ENCODE results near the gene RETN.
"Not testable (repeated sequence)": the region's sequence is repeated elsewhere in the genome, so short reads cannot be mapped to it uniquely, and the experiment has no call there.

Gene RETN

DNA sequence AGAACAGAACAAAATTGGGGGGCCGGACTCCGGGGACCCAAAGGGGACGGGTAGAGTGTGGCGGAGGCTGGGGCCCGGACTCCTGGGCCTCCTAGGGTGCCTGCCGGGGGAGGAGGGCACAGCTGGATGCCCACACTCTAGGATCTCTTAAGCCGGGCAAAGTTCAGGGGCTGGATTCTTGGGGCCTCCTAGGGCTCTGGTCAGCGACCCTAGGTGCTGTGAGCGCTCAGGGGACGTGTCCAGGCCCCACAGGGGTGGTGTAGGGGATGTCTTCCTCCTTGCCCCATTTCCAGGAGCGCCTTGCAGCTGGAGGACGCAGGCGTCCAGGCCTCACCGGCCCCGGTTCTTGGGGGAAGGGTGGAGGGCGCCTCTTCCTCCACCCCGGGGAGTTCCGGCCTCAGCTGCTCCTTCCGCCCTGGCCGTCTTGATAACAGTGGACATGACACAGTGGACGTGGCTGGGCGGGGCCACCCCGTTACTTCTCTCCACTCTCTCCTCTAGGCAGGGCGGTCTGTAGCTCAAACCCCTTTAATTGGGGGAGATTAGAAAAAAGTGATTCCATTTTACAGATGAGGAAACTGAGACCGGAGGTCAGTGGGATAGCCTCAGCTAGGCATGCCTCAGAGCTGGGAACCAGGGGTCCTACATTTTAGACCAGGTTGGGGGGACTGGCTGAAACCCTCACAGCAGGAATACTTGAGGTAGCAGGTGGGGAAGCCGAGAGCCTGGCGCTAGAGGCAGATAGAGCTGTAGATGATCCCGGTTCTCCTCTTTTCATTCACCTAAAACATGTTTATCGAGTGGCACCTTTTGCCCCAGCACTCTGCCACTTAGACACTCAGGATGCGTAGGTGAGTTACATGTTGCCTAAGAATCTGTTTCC is 31.2 kb upstream of the RETN start:
- DNase-seq (ENCODE audit: low read depth) = no peak

DNA sequence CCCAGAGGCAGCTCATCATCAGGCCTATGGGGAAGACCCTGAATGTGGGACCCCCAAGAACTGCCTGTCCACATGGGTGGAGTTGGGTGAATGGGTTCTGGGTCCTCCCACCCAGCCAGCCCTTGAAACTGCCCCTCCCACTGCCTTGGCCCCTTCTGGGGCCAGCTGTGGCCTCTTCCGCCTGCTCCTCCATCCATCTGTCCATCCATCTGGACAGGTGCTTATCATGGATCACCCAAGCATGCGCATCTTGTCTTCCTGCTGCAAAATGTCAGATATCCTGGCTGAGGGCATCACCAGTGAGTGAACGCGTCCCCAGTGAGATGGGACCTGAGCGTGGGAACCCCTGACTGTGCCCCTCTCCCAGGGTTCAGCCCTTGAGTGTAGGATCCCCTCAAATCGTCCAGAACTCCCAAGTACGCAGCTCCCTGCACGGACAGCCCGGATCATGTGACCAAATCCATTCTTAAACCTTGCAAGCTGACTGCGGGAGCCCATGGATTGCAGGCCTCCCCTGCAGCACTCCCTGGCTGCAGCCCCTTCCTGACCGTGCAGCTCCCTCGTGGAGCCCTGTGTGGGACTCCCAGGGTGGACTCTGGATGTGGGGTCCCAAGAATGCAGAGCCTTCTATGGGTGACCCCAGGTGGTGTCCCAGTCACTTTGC is 29.9 kb upstream of the RETN start:
- no peak for DNase-seq (ENCODE audit: low read depth)

DNA sequence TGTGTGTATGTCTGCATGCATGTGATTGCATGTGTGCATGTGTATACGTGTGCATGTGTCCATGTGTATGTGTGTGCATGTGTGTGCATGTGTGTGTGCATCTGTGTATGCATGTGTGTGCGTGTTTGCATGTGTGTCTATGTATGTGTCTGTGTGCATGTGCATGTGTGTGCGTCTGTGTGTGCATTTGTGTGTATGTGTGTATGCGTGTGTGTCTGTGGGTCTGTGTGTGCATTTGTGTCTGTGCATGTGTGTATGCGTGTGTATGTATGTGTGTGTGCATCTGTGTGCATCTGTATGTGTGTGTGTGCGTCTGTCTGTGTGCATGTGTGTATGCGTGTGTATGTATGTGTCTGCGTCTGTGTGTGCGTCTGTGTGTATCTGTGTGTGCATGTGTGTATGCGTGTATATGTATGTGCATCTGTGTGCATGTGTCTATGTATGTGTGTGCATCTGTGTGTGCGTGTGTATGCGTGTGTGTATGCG is 28.9 kb upstream of the RETN start:
- no peak for DNase-seq (ENCODE audit: low read depth)

DNA sequence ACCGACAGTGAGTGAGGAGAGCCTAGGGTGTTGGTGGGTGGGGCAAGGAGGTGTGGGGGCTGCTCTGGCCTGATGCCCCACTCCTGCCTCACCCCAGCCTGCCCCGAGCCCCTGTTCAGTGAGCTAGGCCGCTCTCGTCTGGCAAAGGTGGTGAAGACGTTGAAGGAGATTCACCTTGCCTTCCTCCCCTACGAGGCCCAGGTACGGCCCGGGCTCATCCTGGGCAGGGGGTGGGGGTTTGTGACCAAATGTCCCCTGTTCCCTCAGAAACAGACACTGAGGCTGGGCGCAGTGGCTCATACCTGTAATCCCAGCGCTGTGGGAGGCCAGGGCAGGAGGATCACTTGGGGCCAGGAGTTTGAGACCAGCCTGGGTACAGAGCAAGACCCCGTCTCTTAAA is 28.0 kb upstream of the RETN start:
- no peak for DNase-seq (ENCODE audit: low read depth)

DNA sequence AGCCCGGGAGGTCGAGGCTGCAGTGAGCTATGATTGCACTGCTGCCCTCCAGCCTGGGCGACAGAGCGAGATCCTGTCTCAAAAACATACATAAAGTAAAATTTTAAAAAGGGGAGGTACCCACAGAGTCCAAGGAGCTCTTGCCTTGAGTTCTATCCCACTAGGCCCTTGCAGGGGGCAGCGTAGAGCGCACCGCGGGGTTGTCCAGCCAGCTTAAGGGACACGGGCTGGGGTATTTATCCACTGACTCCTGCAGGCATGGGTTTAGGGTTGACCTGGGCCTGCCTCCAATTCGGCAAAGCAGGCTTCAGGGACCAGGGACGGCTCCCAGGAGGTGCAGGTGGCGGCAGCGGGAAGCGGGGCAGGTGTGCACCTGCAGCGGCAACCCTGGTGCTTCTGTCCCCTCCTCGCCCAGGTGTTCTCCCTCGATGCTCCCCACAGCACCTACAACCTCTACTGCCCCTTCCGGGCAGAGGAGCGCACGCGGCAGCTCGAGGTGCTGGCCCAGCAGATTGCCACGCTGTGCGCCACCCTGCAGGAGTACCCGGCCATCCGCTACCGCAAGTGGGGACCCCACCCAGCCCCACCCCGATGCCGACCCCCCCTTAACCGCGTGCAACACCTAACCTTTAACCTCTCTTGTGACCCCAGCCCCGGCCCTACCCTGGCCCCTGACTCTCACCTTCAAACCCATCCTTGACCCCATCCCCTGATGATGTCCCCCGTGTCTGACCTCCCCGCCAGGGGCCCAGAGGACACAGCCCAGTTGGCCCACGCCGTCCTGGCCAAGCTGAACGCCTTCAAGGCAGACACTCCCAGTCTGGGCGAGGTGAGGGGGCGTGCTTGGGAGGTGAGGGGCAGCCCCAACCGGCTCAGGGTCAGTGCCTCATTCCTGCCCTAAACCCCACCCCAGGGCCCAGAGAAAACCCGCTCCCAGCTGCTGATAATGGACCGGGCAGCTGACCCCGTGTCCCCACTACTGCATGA is 27.3 kb upstream of the RETN start:
- DNase-seq (ENCODE audit: low read depth) = no peak

DNA sequence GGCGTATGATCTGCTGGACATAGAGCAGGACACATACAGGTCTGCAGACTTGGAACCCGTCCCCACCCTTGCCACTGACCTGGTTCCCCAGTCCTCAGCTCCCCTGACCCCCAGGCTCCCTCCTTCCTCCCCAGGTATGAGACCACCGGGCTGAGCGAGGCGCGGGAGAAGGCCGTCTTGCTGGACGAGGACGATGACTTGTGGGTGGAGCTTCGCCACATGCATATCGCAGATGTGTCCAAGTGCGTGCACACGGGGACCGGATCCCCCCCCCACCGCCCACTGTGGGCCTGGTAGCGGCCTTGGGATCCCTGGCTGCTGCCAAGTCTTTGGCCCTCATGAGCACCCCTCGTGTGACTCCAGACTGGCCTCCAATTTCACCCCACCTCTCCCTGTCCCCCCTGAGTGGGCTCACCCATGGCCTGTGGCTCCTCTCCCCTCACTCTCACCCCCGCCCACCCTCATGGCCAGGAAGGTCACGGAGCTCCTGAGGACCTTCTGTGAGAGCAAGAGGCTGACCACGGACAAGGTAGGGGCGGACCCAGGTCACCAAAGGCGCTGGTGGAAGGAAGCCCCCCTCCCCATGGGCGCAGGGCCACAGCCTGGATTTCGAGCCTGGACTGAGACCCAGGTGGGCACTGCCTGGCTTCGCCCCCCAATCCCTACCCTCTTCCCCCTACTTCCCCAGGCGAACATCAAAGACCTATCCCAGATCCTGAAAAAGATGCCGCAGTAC is 26.4 kb upstream of the RETN start:
- no peak for DNase-seq (ENCODE audit: low read depth)

DNA sequence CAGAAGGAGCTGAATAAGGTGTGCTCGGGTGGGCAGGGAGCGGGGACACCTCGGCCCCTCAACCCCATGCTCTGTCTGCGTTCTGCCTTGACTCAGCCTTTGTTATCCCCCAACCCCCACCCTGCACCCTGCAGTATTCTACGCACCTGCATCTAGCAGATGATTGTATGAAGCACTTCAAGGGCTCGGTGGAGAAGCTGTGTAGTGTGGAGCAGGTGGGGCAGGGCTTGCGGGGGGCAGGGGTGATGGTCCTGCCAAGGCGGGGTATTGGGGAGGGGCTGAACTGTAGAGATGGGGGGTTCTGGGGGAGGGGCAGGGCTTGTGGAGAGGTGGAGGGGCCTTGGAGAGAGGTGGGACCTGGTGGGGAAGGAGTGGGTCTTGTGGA is 25.8 kb upstream of the RETN start:
- no peak for DNase-seq (ENCODE audit: low read depth)

DNA sequence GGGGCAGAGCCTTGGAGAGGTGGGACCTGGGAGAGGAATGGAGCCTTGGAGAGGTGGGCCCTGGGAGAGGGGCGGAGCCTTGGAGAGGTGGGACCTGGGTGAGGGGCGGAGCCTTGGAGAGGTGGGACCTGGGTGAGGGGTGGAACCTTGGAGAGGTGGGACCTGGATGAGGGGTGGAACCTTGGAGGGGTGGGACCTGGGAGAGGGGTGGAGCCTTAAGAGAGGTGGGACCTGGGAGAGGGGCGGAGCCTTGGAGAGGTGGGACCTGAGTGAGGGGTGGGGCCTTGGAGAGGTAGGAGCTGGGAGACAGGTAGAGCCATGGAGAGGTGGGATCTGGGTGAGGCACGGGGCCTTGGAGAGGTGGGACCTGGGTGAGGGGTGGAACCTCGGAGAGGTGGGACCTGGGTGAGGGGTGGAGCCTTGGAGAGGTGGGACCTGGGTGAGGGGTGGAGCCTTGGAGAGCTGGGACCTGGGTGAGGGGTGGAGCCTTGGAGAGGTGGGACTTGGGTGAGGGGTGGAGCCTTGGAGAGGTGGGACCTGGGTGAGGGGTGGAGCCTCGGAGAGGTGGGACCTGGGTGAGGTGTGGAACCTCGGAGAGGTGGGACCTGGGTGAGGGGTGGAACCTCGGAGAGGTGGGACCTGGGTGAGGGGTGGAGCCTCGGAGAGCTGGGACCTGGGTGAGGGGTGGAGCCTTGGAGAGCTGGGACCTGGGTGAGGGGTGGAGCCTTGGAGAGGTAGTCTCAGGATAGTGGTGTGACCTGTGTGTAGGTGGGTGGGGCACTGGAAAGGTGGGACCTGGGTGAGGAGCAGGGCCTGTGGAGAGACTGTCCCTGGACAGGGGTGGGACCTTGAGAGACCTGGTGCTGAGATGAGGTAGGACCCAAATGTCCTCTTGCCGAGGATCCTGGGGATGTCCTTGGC is 25.0 kb upstream of the RETN start:
- not testable (repeated sequence) for DNase-seq (ENCODE audit: low read depth)

DNA sequence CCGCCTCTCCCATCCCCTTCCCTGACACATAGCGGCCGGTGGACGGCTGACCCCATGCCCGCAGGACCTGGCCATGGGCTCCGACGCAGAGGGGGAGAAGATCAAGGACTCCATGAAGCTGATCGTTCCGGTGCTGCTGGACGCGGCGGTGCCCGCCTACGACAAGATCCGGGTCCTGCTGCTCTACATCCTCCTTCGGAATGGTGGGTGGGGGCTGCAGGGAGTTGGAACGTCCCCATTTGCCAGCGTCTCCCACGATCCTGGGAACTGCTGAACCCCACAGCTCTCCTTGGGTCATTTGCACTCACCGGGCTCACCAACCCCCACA is 24.3 kb upstream of the RETN start:
- DNase-seq (ENCODE audit: low read depth) = no peak

DNA sequence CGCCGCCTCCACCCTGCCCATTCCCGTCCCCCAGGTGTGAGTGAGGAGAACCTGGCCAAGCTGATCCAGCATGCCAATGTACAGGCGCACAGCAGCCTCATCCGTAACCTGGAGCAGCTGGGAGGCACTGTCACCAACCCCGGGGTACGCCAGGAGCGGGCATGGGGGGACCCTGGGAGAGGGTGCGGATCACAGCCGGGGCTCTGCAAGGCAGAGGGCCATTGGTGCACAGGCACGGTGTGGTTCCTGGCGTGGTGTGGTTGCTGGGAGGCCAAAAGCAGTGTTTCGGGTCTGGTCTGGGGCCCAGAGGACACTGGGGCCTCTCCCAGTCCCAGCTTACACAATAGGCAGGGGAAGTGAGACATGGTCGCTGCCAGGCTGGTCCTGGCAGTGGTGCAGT is 23.7 kb upstream of the RETN start:
- no peak for DNase-seq (ENCODE audit: low read depth)

DNA sequence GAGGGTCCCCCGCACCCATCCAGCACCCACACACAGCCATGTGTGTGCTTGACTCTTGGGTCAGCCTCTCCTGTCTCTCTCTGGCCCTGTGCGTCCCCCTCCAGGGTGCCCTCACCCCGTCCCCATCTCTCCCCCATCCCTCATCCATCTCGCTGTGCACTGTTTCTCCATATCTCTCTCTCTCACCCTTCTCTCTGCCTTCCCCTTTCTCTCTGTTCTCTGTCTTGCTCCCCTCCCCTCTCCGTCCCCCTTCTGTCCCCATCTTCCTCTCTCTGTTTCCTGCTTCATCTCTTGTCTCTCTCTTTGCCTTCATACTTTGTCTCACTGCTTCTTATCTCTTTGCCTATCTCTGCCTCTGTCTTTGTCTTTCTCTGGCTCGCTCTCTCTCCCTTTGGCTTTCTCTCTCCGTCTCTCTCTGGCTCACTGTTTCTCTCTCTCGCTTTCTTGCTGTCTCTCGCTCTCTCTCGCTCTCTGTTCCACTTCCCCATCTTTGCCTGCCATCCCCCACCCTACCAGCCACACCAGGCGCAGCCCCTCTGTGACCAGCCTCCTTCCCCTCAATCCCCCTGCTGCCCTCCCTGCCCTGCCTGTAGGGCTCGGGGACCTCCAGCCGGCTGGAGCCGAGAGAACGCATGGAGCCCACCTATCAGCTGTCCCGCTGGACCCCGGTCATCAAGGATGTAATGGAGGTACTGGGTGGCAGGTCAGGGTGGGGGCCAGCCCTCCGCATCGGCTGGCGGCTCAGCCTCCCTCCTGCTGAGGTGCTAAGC is 23.0 kb upstream of the RETN start:
- DNase-seq (ENCODE audit: low read depth) = no peak

DNA sequence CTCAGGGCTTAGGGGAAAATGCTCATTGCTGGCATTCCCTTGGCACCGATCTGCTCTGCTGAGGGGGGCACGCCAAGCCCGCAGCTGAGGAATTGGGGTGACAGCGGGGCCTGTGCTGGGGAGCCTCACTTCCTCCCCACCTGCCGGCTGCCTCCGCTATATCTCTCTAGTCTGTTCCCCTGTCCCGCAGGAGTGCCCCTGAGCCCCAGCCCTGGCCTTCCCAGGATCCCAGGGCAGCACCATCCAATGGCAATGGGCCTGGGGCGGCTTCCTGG is 22.5 kb upstream of the RETN start:
- no peak for DNase-seq (ENCODE audit: low read depth)

DNA sequence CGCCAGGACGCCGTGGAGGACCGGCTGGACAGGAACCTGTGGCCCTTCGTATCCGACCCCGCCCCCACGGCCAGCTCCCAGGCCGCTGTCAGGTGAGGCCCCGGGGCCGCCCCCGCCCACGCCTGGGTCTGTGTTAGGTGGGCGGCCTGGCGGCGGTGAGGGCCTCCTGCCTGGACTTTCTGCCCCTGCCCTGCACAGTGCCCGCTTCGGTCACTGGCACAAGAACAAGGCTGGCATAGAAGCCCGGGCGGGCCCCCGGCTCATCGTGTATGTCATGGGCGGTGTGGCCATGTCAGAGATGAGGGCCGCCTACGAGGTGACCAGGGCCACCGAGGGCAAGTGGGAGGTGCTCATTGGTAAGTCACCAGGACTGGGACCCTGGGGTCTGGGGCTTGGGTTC is 21.7 kb upstream of the RETN start:
- DNase-seq (ENCODE audit: low read depth) = no peak

DNA sequence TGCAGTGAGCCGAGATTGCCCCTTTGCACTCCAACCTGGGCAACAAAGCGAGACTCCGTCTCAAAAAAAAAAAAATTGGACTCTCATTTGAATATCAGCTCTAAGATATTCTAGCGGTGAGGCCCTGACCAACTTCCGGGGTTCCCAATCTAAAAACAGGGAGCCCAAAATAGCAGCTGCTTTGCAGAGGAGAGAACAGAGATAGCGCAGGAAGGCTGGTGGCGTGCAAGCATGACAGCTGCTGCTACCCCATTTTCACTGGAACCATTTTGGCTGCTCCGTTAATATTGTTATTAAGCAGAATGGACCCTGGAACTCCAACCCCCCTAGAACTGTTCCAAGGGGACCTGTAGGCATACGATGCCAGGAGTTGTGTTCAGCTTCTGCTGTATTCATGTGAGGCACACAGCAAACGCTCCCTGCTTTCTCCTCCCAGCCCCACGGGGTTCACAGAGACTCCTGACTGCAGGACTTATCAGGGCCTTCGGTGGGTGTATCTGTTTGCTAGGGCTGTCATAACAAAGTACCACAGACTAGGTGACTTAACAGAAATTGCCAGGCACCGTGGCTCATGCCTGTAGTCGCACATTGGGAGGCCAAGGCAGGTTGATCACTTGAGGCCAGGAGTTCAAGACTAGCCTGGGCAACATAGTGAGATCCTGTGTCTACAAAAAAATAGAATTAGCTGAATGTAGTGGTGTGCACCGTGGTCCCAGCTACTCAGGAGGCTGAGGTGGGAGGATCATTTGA is 20.4 kb upstream of the RETN start:
- DNase-seq (ENCODE audit: low read depth) = no peak

DNA sequence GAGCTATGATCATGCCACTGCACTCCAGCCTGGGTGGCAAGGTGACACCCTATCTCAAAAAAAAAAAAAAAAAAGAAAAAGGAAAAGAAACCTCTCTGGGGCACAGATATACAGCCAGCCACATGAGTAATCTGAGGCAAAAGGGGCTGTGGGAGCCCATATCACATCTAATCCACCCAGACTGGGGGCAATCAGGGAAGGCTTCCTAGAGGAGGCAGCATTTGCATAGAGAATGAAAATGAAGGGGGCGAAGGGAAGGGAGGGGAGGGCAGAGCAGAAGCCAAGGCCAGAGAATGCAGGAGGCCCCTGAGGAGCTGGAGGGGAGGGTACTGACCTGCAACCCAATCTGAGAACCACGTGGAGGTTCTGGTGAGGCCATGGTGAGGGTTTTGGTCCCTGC is 18.7 kb upstream of the RETN start:
- no peak for DNase-seq (ENCODE audit: low read depth)

DNA sequence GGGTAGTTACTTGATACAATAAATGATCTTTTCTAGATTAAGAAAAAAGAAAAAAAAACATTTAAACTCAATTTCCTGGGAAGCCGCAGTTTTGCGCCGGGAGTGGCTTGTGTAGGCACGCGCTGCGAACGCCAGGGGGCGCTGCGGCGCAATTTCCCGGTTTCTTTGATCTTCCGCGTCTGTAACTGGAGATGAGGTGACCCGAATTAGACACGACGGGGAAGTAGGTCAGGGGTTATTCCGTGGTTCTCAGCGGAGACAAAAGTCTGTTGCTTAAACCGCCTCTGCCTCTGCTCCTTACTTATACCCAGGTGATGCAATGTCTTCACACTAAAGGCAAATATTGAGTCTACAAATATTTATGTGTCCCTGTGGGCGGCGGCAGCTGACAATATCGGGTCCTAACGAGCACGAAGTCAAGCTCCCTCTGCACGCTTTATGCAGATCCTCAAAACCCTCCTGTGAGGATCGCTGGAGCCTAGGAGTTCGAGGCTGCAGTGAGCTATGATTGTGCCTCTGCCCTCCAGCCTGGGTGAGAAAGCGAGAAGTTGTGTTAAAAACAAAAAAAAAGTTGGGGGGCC is 16.7 kb upstream of the RETN start:
- peak; percentile 70 for DNase-seq (ENCODE audit: low read depth)

DNA sequence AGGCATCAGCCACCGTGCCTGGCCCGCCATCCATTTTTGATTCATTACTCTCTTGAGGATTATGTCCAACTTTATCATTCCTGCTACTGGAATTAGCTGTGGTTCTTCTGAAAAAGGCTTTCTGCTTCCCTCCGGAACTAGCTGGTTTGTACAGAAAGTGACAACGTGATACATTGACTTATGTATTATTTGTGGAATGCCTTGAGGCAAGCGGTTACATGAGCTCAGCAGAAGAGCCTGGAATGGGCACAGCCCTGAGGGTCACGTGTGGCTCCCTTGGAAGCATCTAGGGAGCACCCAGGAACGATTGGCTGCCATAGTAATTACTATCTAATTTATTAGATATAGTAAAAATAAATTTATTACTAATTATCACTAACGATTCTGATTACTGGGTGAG is 14.4 kb upstream of the RETN start:
- DNase-seq (ENCODE audit: low read depth) = no peak

DNA sequence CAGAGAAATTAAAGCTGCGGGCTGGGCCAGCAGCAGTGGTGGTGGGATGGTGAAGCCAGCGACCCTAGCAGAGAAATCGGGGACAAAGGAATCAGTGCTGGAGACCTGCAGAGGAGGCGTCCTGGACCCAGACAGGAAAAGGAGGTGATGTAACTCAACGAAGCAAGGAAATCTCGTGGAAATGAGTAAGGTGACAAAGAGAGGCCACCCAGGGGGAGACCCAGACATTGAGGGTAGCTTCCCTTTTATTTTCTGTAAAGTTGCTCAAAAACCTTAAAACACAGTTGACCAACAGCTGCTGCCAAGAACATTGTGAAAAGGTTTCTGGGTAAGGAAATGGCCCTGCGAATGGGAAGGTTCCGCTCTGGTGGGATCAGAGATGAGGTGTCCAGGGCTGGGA is 13.3 kb upstream of the RETN start:
- no peak for DNase-seq (ENCODE audit: low read depth)

DNA sequence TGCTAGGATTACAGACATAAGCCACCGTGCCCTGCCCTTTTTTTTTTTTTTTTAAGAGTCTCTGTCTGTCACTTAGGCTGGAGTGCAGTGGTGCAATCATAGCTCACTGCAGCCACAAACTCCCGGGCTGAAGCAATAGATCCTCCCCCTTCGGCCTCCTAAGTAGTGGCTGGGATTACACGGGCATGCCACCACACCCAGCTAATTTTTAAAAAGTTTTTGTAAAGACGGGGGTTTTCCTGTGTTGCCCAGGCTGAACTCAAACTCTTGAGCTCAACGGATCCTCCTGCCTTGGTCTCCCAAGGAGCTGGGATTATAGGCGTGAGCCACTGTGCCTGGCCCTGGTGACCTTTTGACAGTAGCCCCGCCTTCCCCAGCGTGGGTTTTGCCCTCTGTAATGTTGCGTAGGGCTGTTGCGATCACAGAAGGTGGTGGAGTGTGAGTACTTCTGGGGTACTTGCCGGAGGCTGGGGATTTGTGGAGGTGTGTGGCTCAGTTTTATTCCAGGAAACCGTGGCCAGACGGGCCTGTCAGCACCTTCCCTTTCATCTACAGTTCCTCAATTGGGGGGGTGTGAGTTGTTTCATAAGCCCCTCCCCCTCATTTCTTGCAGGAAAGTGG is 11.6 kb upstream of the RETN start:
- DNase-seq (ENCODE audit: low read depth) = no peak

Measured in T-helper 22 cell (primary cell).